ENCODE results near the gene HOXB5. TPM values are rescaled to one million over a fixed set of nuclear protein-coding genes. Genes with fewer than 3 reads are reported as not detected.
A peak's percentile ranks its signal among the peaks of the same experiment; 100 is the strongest.

Gene HOXB5
- total RNA-seq, 5 donors from 2014 or later (not counting 1 experiment from before 2014, with no cell fraction given): not detected

DNA sequence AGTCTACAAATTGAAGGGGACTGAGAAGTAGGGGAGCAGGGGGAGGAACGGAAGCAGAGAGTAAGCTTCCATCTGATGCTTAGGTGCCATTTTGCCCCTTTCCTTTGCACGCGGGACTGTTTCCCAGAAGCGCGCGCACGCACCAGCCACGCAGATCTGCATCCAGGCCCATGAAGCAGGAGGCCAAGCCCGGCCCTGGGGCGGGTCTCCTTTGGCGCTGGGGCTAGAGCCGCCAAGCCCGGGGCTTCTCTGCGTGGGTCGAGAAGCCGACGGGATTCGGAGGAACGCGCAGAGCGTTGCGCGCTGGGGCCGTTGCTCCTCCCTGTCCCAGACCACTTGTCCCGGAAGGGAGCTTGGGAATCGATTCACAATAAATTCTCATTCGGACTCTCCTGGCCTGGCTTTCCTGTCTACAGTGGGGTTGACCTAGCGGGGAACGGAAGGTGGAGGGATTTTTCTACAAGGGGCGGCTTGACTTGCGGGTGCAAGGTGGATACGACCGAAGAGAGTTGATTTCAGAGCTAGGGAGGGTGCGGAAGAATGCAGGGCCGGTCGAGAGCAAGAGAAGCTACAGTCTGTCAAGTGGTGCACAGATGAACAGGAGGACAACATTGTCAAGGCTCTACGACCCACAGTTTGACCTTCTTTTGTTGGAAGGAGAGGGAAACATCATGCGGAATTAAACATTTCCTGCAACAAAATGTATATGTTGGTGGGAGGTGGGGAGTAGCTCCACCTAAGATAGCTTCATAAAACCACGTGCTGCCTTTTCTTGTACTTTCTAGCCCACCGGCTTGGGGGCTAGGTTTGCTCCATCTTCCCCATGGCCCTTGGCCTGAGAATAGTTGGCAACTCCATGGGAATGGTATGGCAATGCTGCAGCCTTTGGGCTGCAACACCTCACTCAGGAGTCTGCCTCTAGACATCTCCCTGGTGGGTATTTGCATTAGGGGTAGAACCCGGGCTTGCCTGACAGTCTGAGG is 28.1 kb upstream of the HOXB5 start:
- H3K9me3 Mint-ChIP-seq: no peaks in the 10 kb centered on the region
- ATAC-seq (replicated peaks in 1 of 4) (no peak), DNase-seq (no peak)
- peaks cover 13 to 95% of the 10 kb centered on the region in 2 experiments for H3K27me3 ChIP-seq (replicated peaks in 1 of 2; ENCODE audit: control insufficient read depth in 2 of 2, extremely low read depth in 1 of 2, insufficient read depth in 2 of 2, low read length in 1 of 2)
- 82% methylated on average over 35 of the region's 41 CpGs for WGBS (ENCODE audit: insufficient coverage)
- no peaks in the 10 kb centered on the region for H3K36me3 Mint-ChIP-seq
- no peaks in the 10 kb centered on the region for H3K36me3 ChIP-seq (ENCODE audit: control insufficient read depth in 2 of 2, extremely low read depth in 1 of 2, insufficient read depth in 1 of 2, low read length in 1 of 2)
- peaks cover 6 to 44% of the 10 kb centered on the region in 2 experiments for H3K4me1 ChIP-seq (ENCODE audit: control insufficient read depth in 1 of 2, extremely low read depth in 1 of 2, insufficient read depth in 2 of 2, low read length in 2 of 2)
- H3K4me3 ChIP-seq (ENCODE audit: control insufficient read depth in 1 of 2, extremely low read depth in 1 of 2, low read length in 1 of 2): no peak overlapping the region
- no peak overlapping the region for H3K4me3 Mint-ChIP-seq
- H3K9me3 ChIP-seq: no peaks in the 10 kb centered on the region
- peaks cover 24 to 36% (median 32%) of the 10 kb centered on the region in 3 donors for H3K4me1 Mint-ChIP-seq
- H3K27ac ChIP-seq (ENCODE audit: low read length): no peak overlapping the region
- ChIA-PET CTCF (interaction anchor here (0.6 to 1.1 kb wide), 3 partner anchors 211 to 726 kb away, joined by 3 to 4 read pairs (median 3); partner anchors contain the start of gene SP2 (in 1 of the 2)), POLR2A (no interaction called here)
- peaks cover 73 to 88% of the 10 kb centered on the region in 2 donors for H3K27me3 Mint-ChIP-seq
- H3K27ac Mint-ChIP-seq: peak overlapping the region in 1 of 2 donors; percentile 1

DNA sequence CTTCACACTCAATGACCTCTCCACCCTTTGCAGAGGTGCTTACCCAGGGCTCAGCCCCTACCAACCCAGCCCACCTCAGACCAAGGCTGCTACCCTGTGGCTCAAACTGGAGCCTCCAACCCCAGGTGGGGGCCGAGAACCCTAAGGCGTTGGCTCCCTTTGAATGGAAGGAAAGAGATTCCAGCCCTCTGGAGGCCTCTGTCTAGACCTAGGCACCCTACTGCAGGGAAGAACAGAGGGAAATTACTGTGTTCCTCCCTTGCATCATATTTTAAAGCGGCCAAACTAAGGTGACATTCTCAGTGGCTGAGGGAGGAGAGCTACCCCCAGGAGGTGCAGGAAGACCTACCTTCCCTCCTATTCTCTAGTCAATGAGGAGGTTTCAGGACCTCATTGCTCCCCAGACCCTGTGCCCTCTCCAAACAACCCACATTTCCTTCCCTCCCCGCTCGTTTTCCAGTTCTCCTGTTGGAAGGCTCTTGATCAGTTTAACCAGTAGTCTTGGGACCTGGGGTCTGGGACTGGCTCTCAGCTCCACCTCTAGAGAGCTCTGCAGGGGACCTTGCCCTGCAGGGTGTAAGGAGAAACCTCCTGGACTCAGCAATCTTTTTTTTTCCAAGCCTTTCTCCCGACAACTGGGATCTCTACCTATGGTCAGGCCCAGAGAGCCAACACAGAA is 27.0 kb upstream of the HOXB5 start:
- Mint-ChIP-seq H3K27me3 (peaks cover 73 to 91% of the 10 kb centered on the region in 2 donors), H3K27ac (no peak overlapping the region), H3K4me3 (no peak overlapping the region), H3K4me1 (peaks cover 20 to 31% (median 21%) of the 10 kb centered on the region in 3 donors), H3K36me3 (no peaks in the 10 kb centered on the region), H3K9me3 (no peaks in the 10 kb centered on the region)
- POLR2A ChIA-PET: no interaction called here
- CTCF ChIA-PET: interaction anchor here in 1 of 2 donors (0.6 kb wide), 1 partner anchor 381 kb away, joined by 5 read pairs; no protein-coding TSS in a partner anchor
- DNase-seq: no peak
- no peak for ATAC-seq (replicated peaks in 1 of 4)
- no CpG with 5 or more reads among the region's 6 CpGs for WGBS (ENCODE audit: insufficient coverage)
- H3K9me3 ChIP-seq: no peaks in the 10 kb centered on the region
- no peak overlapping the region for H3K27ac ChIP-seq (ENCODE audit: low read length)
- H3K4me3 ChIP-seq (ENCODE audit: control insufficient read depth in 1 of 2, extremely low read depth in 1 of 2, low read length in 1 of 2): no peak overlapping the region
- peaks cover 2 to 38% of the 10 kb centered on the region in 2 experiments for H3K4me1 ChIP-seq (ENCODE audit: control insufficient read depth in 1 of 2, extremely low read depth in 1 of 2, insufficient read depth in 2 of 2, low read length in 2 of 2)
- no peaks in the 10 kb centered on the region for H3K36me3 ChIP-seq (ENCODE audit: control insufficient read depth in 2 of 2, extremely low read depth in 1 of 2, insufficient read depth in 1 of 2, low read length in 1 of 2)
- H3K27me3 ChIP-seq (replicated peaks in 1 of 2; ENCODE audit: control insufficient read depth in 2 of 2, extremely low read depth in 1 of 2, insufficient read depth in 2 of 2, low read length in 1 of 2): peaks cover 15 to 95% of the 10 kb centered on the region in 2 experiments

DNA sequence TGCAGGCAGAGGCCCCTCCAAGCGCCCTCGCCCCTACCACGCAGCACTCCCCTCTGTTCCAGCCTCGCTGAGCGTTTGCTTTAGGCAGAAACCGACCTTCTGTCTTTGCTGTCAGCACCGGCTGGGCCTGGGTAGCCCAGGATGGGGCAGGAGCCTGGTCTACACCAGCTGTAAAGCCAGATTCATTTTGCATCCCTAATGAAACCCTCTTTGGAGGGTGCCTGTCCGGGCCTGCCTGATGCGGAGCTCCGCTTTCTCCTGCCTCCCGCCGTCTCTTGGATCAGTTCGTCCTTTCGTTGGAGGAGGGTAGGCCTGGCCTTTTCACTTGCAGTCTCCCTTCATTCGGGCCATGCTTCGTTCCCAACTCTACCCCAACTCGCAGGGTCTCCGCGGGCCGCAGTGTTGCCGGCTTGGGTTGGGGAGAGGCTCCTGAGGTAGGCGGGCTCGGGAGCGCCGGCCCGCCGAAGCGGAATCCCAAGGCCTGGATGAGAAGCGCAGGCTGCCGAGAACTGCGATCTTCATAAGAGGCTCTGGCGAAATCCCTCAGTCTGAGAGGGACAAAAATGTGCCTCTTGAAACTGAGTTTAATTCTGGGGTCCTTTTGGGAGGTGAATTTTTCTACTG is 26.4 kb upstream of the HOXB5 start:
- no peaks in the 10 kb centered on the region for H3K9me3 Mint-ChIP-seq
- Histone ChIP-seq H3K4me1 (ENCODE audit: control insufficient read depth in 1 of 2, extremely low read depth in 1 of 2, insufficient read depth in 2 of 2, low read length in 2 of 2) (peaks cover 0 to 36% of the 10 kb centered on the region in 2 experiments), H3K27ac (ENCODE audit: low read length) (no peak overlapping the region), H3K36me3 (ENCODE audit: control insufficient read depth in 2 of 2, extremely low read depth in 1 of 2, insufficient read depth in 1 of 2, low read length in 1 of 2) (no peaks in the 10 kb centered on the region), H3K4me3 (ENCODE audit: control insufficient read depth in 1 of 2, extremely low read depth in 1 of 2, low read length in 1 of 2) (no peak overlapping the region), H3K9me3 (no peaks in the 10 kb centered on the region), H3K27me3 (replicated peaks in 1 of 2; ENCODE audit: control insufficient read depth in 2 of 2, extremely low read depth in 1 of 2, insufficient read depth in 2 of 2, low read length in 1 of 2) (peaks cover 17 to 94% of the 10 kb centered on the region in 2 experiments)
- peak overlapping the region in 1 of 3 donors; percentile 33 for H3K4me3 Mint-ChIP-seq
- H3K36me3 Mint-ChIP-seq: no peaks in the 10 kb centered on the region
- H3K4me1 Mint-ChIP-seq: peaks cover 19 to 34% (median 22%) of the 10 kb centered on the region in 3 donors
- CTCF ChIA-PET: interaction anchor here in 1 of 2 donors (0.7 kb wide), 2 partner anchors 28 to 166 kb away, joined by 3 to 4 read pairs; no protein-coding TSS in a partner anchor
- no peak overlapping the region for H3K27ac Mint-ChIP-seq
- WGBS (ENCODE audit: insufficient coverage): 84% methylated on average over 13 of the region's 32 CpGs
- ATAC-seq (replicated peaks in 1 of 4) (no peak), DNase-seq (no peak)
- POLR2A ChIA-PET: no interaction called here
- peaks cover 80 to 95% of the 10 kb centered on the region in 2 donors for H3K27me3 Mint-ChIP-seq

DNA sequence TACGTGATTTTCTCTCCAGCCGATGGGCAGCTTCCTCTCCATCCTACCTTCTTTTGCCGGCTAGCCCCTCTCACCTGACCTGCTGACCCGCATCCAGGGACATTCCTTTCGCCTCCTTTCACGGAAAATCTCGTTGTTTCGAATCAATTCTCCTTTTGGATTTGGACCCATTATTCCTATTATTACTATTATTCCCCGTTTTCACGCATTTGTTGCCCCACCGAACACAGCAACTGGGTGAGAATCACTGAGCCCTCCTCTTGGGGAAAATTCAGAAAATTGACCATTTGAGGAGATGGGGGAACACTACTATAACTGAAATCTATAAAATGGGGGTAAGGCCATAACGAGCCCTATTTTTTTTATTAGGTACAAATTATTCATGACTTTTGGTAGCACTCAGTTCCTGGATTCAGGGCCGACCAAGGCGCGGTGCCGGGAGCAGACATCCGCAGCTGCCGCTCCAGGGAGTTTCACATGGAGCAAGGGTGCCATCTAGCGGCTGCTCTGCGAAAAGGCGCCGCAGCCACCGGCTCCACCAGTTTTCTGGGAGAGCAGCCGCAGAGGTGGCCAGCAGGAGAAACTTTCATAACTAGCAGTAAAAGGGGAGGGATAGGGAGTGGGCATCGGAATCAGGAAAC is 24.8 kb upstream of the HOXB5 start:
- Histone ChIP-seq H3K4me1 (ENCODE audit: control insufficient read depth in 1 of 2, extremely low read depth in 1 of 2, insufficient read depth in 2 of 2, low read length in 2 of 2) (peaks cover 4 to 46% of the 10 kb centered on the region in 2 experiments), H3K36me3 (ENCODE audit: control insufficient read depth in 2 of 2, extremely low read depth in 1 of 2, insufficient read depth in 1 of 2, low read length in 1 of 2) (no peaks in the 10 kb centered on the region), H3K27me3 (replicated peaks in 1 of 2; ENCODE audit: control insufficient read depth in 2 of 2, extremely low read depth in 1 of 2, insufficient read depth in 2 of 2, low read length in 1 of 2) (peaks cover 13 to 96% of the 10 kb centered on the region in 2 experiments), H3K4me3 (ENCODE audit: control insufficient read depth in 1 of 2, extremely low read depth in 1 of 2, low read length in 1 of 2) (no peak overlapping the region), H3K9me3 (no peaks in the 10 kb centered on the region), H3K27ac (ENCODE audit: low read length) (no peak overlapping the region)
- peak; percentile 69 to 80 (median 74) for ATAC-seq (replicated peaks in 1 of 4)
- no peaks in the 10 kb centered on the region for H3K36me3 Mint-ChIP-seq
- H3K27ac Mint-ChIP-seq: peak overlapping the region in 1 of 2 donors; percentile 72
- H3K9me3 Mint-ChIP-seq: no peaks in the 10 kb centered on the region
- DNase-seq: peak; percentile 43 to 91 (median 73)
- POLR2A ChIA-PET: interaction anchor here in 1 of 2 donors (0.5 to 0.6 kb wide), 2 partner anchors 8 to 535 kb away, joined by 3 read pairs; partner anchors contain the start of gene HOXB9
- peaks cover 82 to 91% of the 10 kb centered on the region in 2 donors for H3K27me3 Mint-ChIP-seq
- H3K4me3 Mint-ChIP-seq: peak overlapping the region in 1 of 3 donors; percentile 33
- CTCF ChIA-PET: interaction anchor here in 1 of 2 donors (0.7 to 2.0 kb wide), 11 partner anchors 17 to 593 kb away, joined by 3 to 9 read pairs (median 3); partner anchors contain the start of gene HOXB5
- 4% methylated on average over 15 of the region's 25 CpGs for WGBS (ENCODE audit: insufficient coverage)
- peaks cover 28 to 42% (median 38%) of the 10 kb centered on the region in 3 donors for H3K4me1 Mint-ChIP-seq

DNA sequence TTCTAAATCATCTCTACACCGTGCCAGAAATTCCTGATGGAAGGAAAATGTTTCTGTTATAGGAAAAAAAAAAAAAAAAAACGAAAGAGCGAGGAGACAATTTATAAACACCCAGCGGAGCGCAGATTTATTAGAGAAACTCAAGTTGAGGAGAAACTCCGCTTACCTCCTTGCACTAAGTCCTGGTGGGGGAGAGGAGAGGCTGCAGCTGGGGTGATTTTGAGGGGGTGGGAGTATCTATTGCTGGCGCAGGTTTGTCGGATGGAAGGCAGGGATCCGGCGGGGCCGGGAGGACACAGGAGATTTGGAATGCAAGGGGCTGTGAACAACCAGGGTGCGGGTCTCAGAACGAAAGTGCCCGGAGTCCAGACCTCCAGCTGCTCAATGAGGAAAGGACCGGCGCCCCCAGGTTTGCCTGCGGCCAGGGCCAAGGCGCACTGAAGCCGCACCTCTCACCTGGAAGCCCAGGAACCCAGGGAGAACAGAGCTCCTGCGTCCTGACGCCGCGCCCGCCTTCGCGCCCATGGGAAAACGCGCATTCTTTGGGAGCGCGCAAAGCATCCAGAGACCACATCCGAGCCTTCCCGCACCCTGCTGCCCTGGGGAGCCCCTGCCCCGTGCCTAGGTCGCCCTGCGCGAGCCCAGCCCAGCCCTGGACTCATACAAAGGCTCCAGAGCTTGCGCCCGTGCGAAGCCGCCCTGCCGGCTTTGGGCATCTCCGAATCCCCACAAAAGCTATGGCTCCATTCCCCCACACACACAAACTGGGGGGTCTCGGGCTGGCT is 24.1 kb upstream of the HOXB5 start:
- CTCF ChIA-PET: interaction anchor here in 1 of 2 donors (0.7 to 2.0 kb wide), 6 partner anchors 19 to 536 kb away, joined by 3 to 9 read pairs (median 4); partner anchors contain the start of gene HOXB5
- H3K4me3 Mint-ChIP-seq: peak overlapping the region in 1 of 3 donors; percentile 38
- no peak overlapping the region for H3K4me3 ChIP-seq (ENCODE audit: control insufficient read depth in 1 of 2, extremely low read depth in 1 of 2, low read length in 1 of 2)
- DNase-seq (no peak), ATAC-seq (replicated peaks in 1 of 4) (no peak)
- H3K9me3 ChIP-seq: no peaks in the 10 kb centered on the region
- H3K9me3 Mint-ChIP-seq: no peaks in the 10 kb centered on the region
- peaks cover 4 to 52% of the 10 kb centered on the region in 2 experiments for H3K4me1 ChIP-seq (ENCODE audit: control insufficient read depth in 1 of 2, extremely low read depth in 1 of 2, insufficient read depth in 2 of 2, low read length in 2 of 2)
- H3K27me3 Mint-ChIP-seq: peaks cover 81 to 88% of the 10 kb centered on the region in 2 donors
- no peaks in the 10 kb centered on the region for H3K36me3 Mint-ChIP-seq
- POLR2A ChIA-PET: interaction anchor here in 1 of 2 donors (0.5 to 0.6 kb wide), 2 partner anchors 9 to 535 kb away, joined by 3 read pairs; partner anchors contain the start of gene HOXB9
- H3K36me3 ChIP-seq (ENCODE audit: control insufficient read depth in 2 of 2, extremely low read depth in 1 of 2, insufficient read depth in 1 of 2, low read length in 1 of 2): no peaks in the 10 kb centered on the region
- peak overlapping the region in 1 of 2 donors; percentile 75 for H3K27ac Mint-ChIP-seq
- peaks cover 11 to 96% of the 10 kb centered on the region in 2 experiments for H3K27me3 ChIP-seq (replicated peaks in 1 of 2; ENCODE audit: control insufficient read depth in 2 of 2, extremely low read depth in 1 of 2, insufficient read depth in 2 of 2, low read length in 1 of 2)
- peaks cover 32 to 46% (median 45%) of the 10 kb centered on the region in 3 donors for H3K4me1 Mint-ChIP-seq
- H3K27ac ChIP-seq (ENCODE audit: low read length): no peak overlapping the region
- WGBS (ENCODE audit: insufficient coverage): 14% methylated on average over 38 of the region's 43 CpGs

All from T-cell (primary cell).